ENCODE measurements around the gene SST.

- TF ChIP-seq POLR2AphosphoS5 (IDR thresholded peaks at IDR 0.05), result no peak
- TF ChIP-seq POLR2A (IDR thresholded peaks at IDR 0.05), result no peak
- TF ChIP-seq, protein P1, sequence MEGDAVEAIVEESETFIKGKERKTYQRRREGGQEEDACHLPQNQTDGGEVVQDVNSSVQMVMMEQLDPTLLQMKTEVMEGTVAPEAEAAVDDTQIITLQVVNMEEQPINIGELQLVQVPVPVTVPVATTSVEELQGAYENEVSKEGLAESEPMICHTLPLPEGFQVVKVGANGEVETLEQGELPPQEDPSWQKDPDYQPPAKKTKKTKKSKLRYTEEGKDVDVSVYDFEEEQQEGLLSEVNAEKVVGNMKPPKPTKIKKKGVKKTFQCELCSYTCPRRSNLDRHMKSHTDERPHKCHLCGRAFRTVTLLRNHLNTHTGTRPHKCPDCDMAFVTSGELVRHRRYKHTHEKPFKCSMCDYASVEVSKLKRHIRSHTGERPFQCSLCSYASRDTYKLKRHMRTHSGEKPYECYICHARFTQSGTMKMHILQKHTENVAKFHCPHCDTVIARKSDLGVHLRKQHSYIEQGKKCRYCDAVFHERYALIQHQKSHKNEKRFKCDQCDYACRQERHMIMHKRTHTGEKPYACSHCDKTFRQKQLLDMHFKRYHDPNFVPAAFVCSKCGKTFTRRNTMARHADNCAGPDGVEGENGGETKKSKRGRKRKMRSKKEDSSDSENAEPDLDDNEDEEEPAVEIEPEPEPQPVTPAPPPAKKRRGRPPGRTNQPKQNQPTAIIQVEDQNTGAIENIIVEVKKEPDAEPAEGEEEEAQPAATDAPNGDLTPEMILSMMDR (IDR thresholded peaks at IDR 0.05), result no peak
- no peak for TF ChIP-seq EP300 (IDR thresholded peaks at IDR 0.05)
Measured at GRCh38 chr3:187685948-187686347, 15.8 kb upstream of the SST start.

All from stomach (tissue), 4 donors.